Panc1 (cell line): ENCODE data around the gene GLIPR1. TPM values are rescaled to one million over a fixed set of nuclear protein-coding genes. Genes with fewer than 3 reads are reported as not detected.
A peak's percentile ranks its signal among the peaks of the same experiment; 100 is the strongest.

Experiments
- ATAC-seq: fragments of 200-7000 bp; cut with Tn5 transposase; 2 replicates; pipeline ENCODE4 v1.9.1; 2020; ENCODE audit warnings: mild to moderate bottlenecking, moderate library complexity
- Bru-seq: library from RNA; stranded (reverse); fragments of 400-500 nt; gene quantifications from one replicate; lab custom pipeline; 2021; lab: Mats Ljungman, UMichigan
- BruChase-seq, 2 experiments: library from RNA; stranded (reverse); fragments of 400-500 nt; gene quantifications; one replicate each; lab custom pipeline; 2021; lab: Mats Ljungman, UMichigan
- BruUV-seq: library from RNA; stranded (reverse); fragments of 400-500 nt; replicated peaks from 2 replicates; lab custom pipeline; 2021; lab: Mats Ljungman, UMichigan
- CTCF ChIA-PET: fragments of 300-600 bp; sonication (Branson Sonifier 250); formaldehyde crosslinking; loops from one replicate; lab custom pipeline; 2022; ENCODE audit warnings: antibody characterized with exemption; lab: Charles Lee
- POLR2A ChIA-PET: fragments of 300-600 bp; sonication (Branson Sonifier 250); formaldehyde crosslinking; loops from one replicate; lab custom pipeline; 2022; ENCODE audit warnings: antibody characterized with exemption; lab: Charles Lee
- DNase-seq: peaks from one replicate; pipeline ENCODE4 v3.0.0-alpha.2; 2010; ENCODE audit warnings: low read depth, low spot score
- H3K27ac ChIP-seq: 2 replicates; pipeline ENCODE4 v1.5.1; 2011; ENCODE audit warnings: mild to moderate bottlenecking, low read length, inconsistent platforms
- H3K27me3 ChIP-seq: fragments of 200-500 bp; sonication (Bioruptor generic); 2 replicates; pipeline ENCODE4 v1.6.0; 2014; ENCODE audit warnings: low read length, inconsistent platforms; ENCODE audit not compliant: control insufficient read depth, insufficient read depth
- H3K36me3 ChIP-seq: fragments of 200-500 bp; sonication (Bioruptor generic); 2 replicates; pipeline ENCODE4 v1.5.1; 2014; ENCODE audit warnings: inconsistent platforms, mild to moderate bottlenecking, low read length, moderate library complexity; ENCODE audit not compliant: control insufficient read depth, insufficient read depth
- H3K4me1 ChIP-seq: 2 replicates; pipeline ENCODE4 v1.5.1; 2011; ENCODE audit warnings: inconsistent platforms, mild to moderate bottlenecking, low read length, moderate library complexity; ENCODE audit not compliant: control insufficient read depth, insufficient read depth
- H3K4me3 ChIP-seq, 2 experiments: 2 replicates each; pipeline ENCODE4 v1.5.1; 2011 to 2012; ENCODE audit warnings: low read depth in 2 of 2, low read length in 2 of 2, mild to moderate bottlenecking in 2 of 2, inconsistent platforms in 1 of 2, moderate library complexity in 1 of 2
- H3K9me3 ChIP-seq: fragments of 200-500 bp; sonication (Bioruptor generic); 2 replicates; pipeline ENCODE4 v1.5.1; 2014; ENCODE audit warnings: low read depth, mild to moderate bottlenecking, inconsistent platforms, low read length, moderate library complexity; ENCODE audit not compliant: control insufficient read depth, insufficient read depth
- CTCF ChIP-seq: fragments of 450-650 bp; IDR thresholded peaks from 2 replicates; pipeline ENCODE4 v1.5.1; 2017; ENCODE audit warnings: mild to moderate bottlenecking
- POLR2AphosphoS5 ChIP-seq: IDR thresholded peaks from 2 replicates; pipeline ENCODE4 v1.6.1; 2012; ENCODE audit warnings: mild to moderate bottlenecking, low read depth, low read length, moderate library complexity
- REST ChIP-seq, 2 experiments: IDR thresholded peaks; 2 replicates each; pipeline ENCODE4 v1.6.1; 2011 to 2012; ENCODE audit warnings: low read depth in 2 of 2, control low read depth in 1 of 2, low read length in 1 of 2, mild to moderate bottlenecking in 1 of 2, moderate library complexity in 1 of 2; ENCODE audit not compliant: insufficient read depth in 1 of 2
- SIN3A ChIP-seq: IDR thresholded peaks from 2 replicates; pipeline ENCODE4 v1.6.1; 2012; ENCODE audit warnings: low read depth, mild to moderate bottlenecking, low read length, moderate library complexity, borderline replicate concordance; ENCODE audit not compliant: insufficient read depth
- TCF7L2 ChIP-seq: IDR thresholded peaks from 2 replicates; pipeline ENCODE4 v1.6.1; 2011; ENCODE audit warnings: mild to moderate bottlenecking, low read depth, low read length, inconsistent platforms
- in situ Hi-C: cut with HindIII; loops from 2 replicates; pipeline ENCODE4 v1.10.0; 2016; ENCODE audit warnings: low sequenced_read_pairs, low pct_unique_long_range_greater_than_20kb
- intact Hi-C: fragments of 100-400 bp; cut with micrococcal nuclease; formaldehyde crosslinking; loops from one replicate; pipeline ENCODE4 v1.10.0; 2022; ENCODE audit not compliant: unreplicated experiment
- long read RNA-seq: library from polyadenylated mRNA; unstranded; transcript quantifications from one replicate; pipeline ENCODE4 v2.0.0, GENCODE V29; 2021; ENCODE audit not compliant: unreplicated experiment
- polyA plus RNA-seq: library from polyadenylated mRNA; unstranded; fragments of >200 nt; gene quantifications from one replicate; pipeline ENCODE4 v1.2.1, GENCODE V29; 2012; ENCODE audit warnings: missing spikeins; ENCODE audit not compliant: insufficient read length
- total RNA-seq: library from RNA; stranded (reverse); gene quantifications from one replicate; pipeline ENCODE4 v1.2.1, GENCODE V29; 2021; ENCODE audit not compliant: unreplicated experiment

Gene GLIPR1
- 11.5 TPM for total RNA-seq
- 9.7 TPM for polyA plus RNA-seq
- Bru-seq, nascent RNA: percentile 53 among the genes with signal in this experiment
- percentile 44 among the genes with signal in this experiment for BruChase-seq, experiment 1, labeled RNA remaining after a 2-hour chase
- percentile 54 among the genes with signal in this experiment for BruChase-seq, experiment 2, labeled RNA remaining after a 6-hour chase
- long read RNA-seq, full-length matches to known transcripts: 11 of 40 reads
- long read RNA-seq, partial matches to known transcripts: 0 of 40 reads
- long read RNA-seq, other reads (novel, unspliced or antisense): 29 of 40 reads

- H3K4me3 ChIP-seq: peak within 1 kb of the TSS; percentile 45 to 70
- TF ChIP-seq POLR2AphosphoS5 (no peak), TCF7L2 (0 out of 2 replicates have a peak, but pooled peaks have one; percentile 26)
- CTCF ChIA-PET: interaction anchor here (1.7 kb wide), 1 partner anchor 89 kb away, joined by 12 read pairs; the partner anchor contains the start of gene GLIPR1L2
- no TSS peak for BruUV-seq
- intact Hi-C loops (loop anchor here (5.0 to 10.0 kb wide), 3 partner anchors 88 to 786 kb away; partner anchors contain the start of genes CAPS2, GLIPR1L1 and GLIPR1L2), in situ Hi-C loops (no loop called here)
- POLR2A ChIA-PET: no interaction called here
- H3K27ac ChIP-seq: peak within 1 kb of the TSS; percentile 90
- no peaks in the 10 kb centered on the region for H3K9me3 ChIP-seq
- H3K4me1 ChIP-seq: peaks cover 23% of the 10 kb centered on the region
- H3K36me3 ChIP-seq: no peaks in the 10 kb centered on the region
- H3K27me3 ChIP-seq: no peaks in the 10 kb centered on the region
- ATAC-seq: peak; percentile 85
- peak; percentile 69 for DNase-seq
Observed at GRCh38 chr12:75480469-75480949, at the start of gene GLIPR1. Gene GLIPR1 (plus strand): TSS chr12:75480755. CDS start chr12:75480881, 126 bp downstream.

- no peaks in the 10 kb centered on the region for H3K27me3 ChIP-seq
- ChIA-PET POLR2A (no interaction called here), CTCF (no interaction called here)
- intact Hi-C loops (no loop called here), in situ Hi-C loops (no loop called here)
- TF ChIP-seq POLR2AphosphoS5 (no peak), REST (IDR thresholded peaks at IDR 0.05; ENCODE audit: insufficient read depth in 1 of 2, low read depth in 2 of 2, low read length in 1 of 2) (no peak), SIN3A (no peak), TCF7L2 (no peak), CTCF (no peak)
- peaks cover 25% of the 10 kb centered on the region; the same call in 1 of the 2 replicates for H3K9me3 ChIP-seq
- BruUV-seq: no TSS peak
- H3K4me1 ChIP-seq: no peaks in the 10 kb centered on the region
- H3K4me3 ChIP-seq: no peak overlapping the region
- DNase-seq: no peak
- no peak overlapping the region for H3K27ac ChIP-seq
- no peak for ATAC-seq
- H3K36me3 ChIP-seq: no peaks in the 10 kb centered on the region
Observed at GRCh38 chr12:75432924-75433323, 47.6 kb upstream of the GLIPR1 start.
